GM23338 (cell line): ENCODE data around the gene BCAS3. TPM values are rescaled to one million over a fixed set of nuclear protein-coding genes. Genes with fewer than 3 reads are reported as not detected.

Experiments
- ATAC-seq: fragments of 200-7000 bp; cut with Tn5 transposase; 3 replicates; pipeline ENCODE4 v1.9.1; 2020
- DNase-seq: peaks from one replicate; pipeline ENCODE4 v3.0.0-alpha.2; 2015; ENCODE audit warnings: low spot score
- H2AFZ ChIP-seq: fragments of 200-600 bp; sonication (generic); 2 replicates; pipeline ENCODE4 v1.8.0; 2016; ENCODE audit warnings: antibody characterized with exemption, mild to moderate bottlenecking, moderate library complexity
- H3F3A ChIP-seq: fragments of 200-600 bp; sonication (generic); replicated peaks from 2 replicates; pipeline ENCODE4 v1.8.0; 2017; ENCODE audit warnings: antibody characterized with exemption, mixed run types, low read depth
- H3K27ac ChIP-seq: fragments of 200-600 bp; sonication (generic); 2 replicates; pipeline ENCODE4 v1.6.1; 2016; ENCODE audit warnings: low read depth
- H3K27me3 ChIP-seq: fragments of 200-600 bp; sonication (generic); 2 replicates; pipeline ENCODE4 v1.8.0; 2016; ENCODE audit warnings: mild to moderate bottlenecking, mixed run types, moderate library complexity; ENCODE audit not compliant: insufficient read depth
- H3K36me3 ChIP-seq: fragments of 200-600 bp; sonication (generic); 2 replicates; pipeline ENCODE4 v1.8.0; 2016; ENCODE audit warnings: mild to moderate bottlenecking; ENCODE audit not compliant: insufficient read depth
- H3K4me1 ChIP-seq: fragments of 200-600 bp; sonication (generic); 2 replicates; pipeline ENCODE4 v1.8.0; 2016; ENCODE audit warnings: mild to moderate bottlenecking, moderate library complexity; ENCODE audit not compliant: insufficient read depth
- H3K4me2 ChIP-seq: fragments of 200-600 bp; sonication (generic); 2 replicates; pipeline ENCODE4 v1.7.1; 2017; ENCODE audit warnings: mixed run types
- H3K4me3 ChIP-seq: fragments of 200-600 bp; sonication (generic); 2 replicates; pipeline ENCODE4 v1.6.1; 2016; ENCODE audit warnings: mixed run types
- H3K79me2 ChIP-seq: fragments of 200-600 bp; sonication (generic); replicated peaks from 2 replicates; pipeline ENCODE4 v1.8.0; 2017; ENCODE audit warnings: mild to moderate bottlenecking; ENCODE audit not compliant: insufficient read depth
- H3K9me2 ChIP-seq: fragments of 200-600 bp; sonication (generic); 2 replicates; pipeline ENCODE4 v1.8.0; 2017; ENCODE audit not compliant: insufficient read depth
- H4K20me1 ChIP-seq: fragments of 200-600 bp; sonication (generic); replicated peaks from 2 replicates; pipeline ENCODE4 v1.8.0; 2017; ENCODE audit warnings: mild to moderate bottlenecking; ENCODE audit not compliant: insufficient read depth
- H3K27ac Mint-ChIP-seq: 2 replicates; pipeline ENCODE4 v1.8.0; 2020; ENCODE audit warnings: inconsistent platforms, mild to moderate bottlenecking, moderate library complexity, mixed read lengths
- H3K27me3 Mint-ChIP-seq: 3 replicates; pipeline ENCODE4 v1.8.0; 2022; ENCODE audit warnings: low read depth, mild to moderate bottlenecking, moderate library complexity, mixed read lengths, inconsistent platforms; ENCODE audit not compliant: insufficient read depth, poor library complexity
- H3K36me3 Mint-ChIP-seq: 3 replicates; pipeline ENCODE4 v1.8.0; 2021; ENCODE audit warnings: low read depth, mild to moderate bottlenecking, inconsistent platforms, moderate library complexity, mixed read lengths
- H3K4me1 Mint-ChIP-seq: 3 replicates; pipeline ENCODE4 v1.8.0; 2020; ENCODE audit warnings: mild to moderate bottlenecking, inconsistent platforms, mixed read lengths
- H3K4me3 Mint-ChIP-seq: 3 replicates; pipeline ENCODE4 v1.8.0; 2021; ENCODE audit warnings: moderate library complexity, mild to moderate bottlenecking, inconsistent platforms, mixed read lengths
- H3K9me3 Mint-ChIP-seq: 3 replicates; pipeline ENCODE4 v1.8.0; 2020; ENCODE audit warnings: moderate library complexity, mild to moderate bottlenecking, inconsistent platforms, mixed read lengths
- CREB1 ChIP-seq: fragments of 250-450 bp; sonication (Bioruptor Pico); IDR thresholded peaks from 2 replicates; pipeline ENCODE4 v1.5.0; 2020; ENCODE audit warnings: low read depth, mild to moderate bottlenecking, moderate library complexity
- EZH2phosphoT487 ChIP-seq: fragments of 200-600 bp; sonication (generic); IDR thresholded peaks from one replicate; pipeline ENCODE4 v1.8.1; 2018; ENCODE audit warnings: antibody characterized with exemption; ENCODE audit not compliant: unreplicated experiment
- JUNB ChIP-seq: IDR thresholded peaks from one replicate; pipeline ENCODE4 v1.6.1; 2016; ENCODE audit warnings: antibody characterized with exemption; ENCODE audit not compliant: unreplicated experiment
- NANOG ChIP-seq: IDR thresholded peaks from 2 replicates; pipeline ENCODE4 v1.6.1; 2016; ENCODE audit warnings: antibody characterized with exemption, borderline replicate concordance
- POLR2AphosphoS5 ChIP-seq: IDR thresholded peaks from 2 replicates; pipeline ENCODE4 v1.6.1; 2016; ENCODE audit warnings: antibody characterized with exemption, low read depth
- STAT1 ChIP-seq: IDR thresholded peaks from one replicate; pipeline ENCODE4 v1.6.1; 2016; ENCODE audit warnings: antibody characterized with exemption; ENCODE audit not compliant: unreplicated experiment
- ZNF114 ChIP-seq: fragments of 250-450 bp; sonication (Bioruptor Pico); IDR thresholded peaks from 2 replicates; pipeline ENCODE4 v1.5.0; 2020; ENCODE audit warnings: mild to moderate bottlenecking, moderate library complexity
- polyA plus RNA-seq: library from polyadenylated mRNA; unstranded; fragments of >200 nt; fragmentation: Nextera tagmentation; extraction: Ambion mirVana; gene quantifications from 2 replicates; pipeline ENCODE4 v1.2.1, GENCODE V29; 2016
- total RNA-seq: library from RNA; depleted of rRNA; stranded (reverse); fragments of >200 nt; shearing (Covaris generic); gene quantifications from 2 replicates; pipeline ENCODE4 v1.2.3, GENCODE V29; 2014
- TF ChIP-seq, protein P1 (sequence below), 2 experiments: fragments of 200-600 bp in 1 of 2; sonication (generic) in 1 of 2; conservative IDR thresholded peaks; 2 replicates each; pipeline versions ENCODE4 v1.5.1 to v1.6.1; 2016 to 2017; ENCODE audit warnings: antibody characterized with exemption in 2 of 2, low read depth in 2 of 2, mild to moderate bottlenecking in 2 of 2, moderate library complexity in 1 of 2
- TF ChIP-seq, protein P2 (sequence below): IDR thresholded peaks from 2 replicates; pipeline ENCODE4 v1.6.1; 2016; ENCODE audit warnings: antibody characterized with exemption
- TF ChIP-seq, protein P3 (sequence below): fragments of 250-450 bp; sonication (Bioruptor Pico); IDR thresholded peaks from 2 replicates; pipeline ENCODE4 v1.5.0; 2020; ENCODE audit warnings: mild to moderate bottlenecking, moderate library complexity

Gene BCAS3
- total and polyA plus RNA-seq, 2 experiments from 2014 or later: 8.2 to 28.0 TPM

DNA sequence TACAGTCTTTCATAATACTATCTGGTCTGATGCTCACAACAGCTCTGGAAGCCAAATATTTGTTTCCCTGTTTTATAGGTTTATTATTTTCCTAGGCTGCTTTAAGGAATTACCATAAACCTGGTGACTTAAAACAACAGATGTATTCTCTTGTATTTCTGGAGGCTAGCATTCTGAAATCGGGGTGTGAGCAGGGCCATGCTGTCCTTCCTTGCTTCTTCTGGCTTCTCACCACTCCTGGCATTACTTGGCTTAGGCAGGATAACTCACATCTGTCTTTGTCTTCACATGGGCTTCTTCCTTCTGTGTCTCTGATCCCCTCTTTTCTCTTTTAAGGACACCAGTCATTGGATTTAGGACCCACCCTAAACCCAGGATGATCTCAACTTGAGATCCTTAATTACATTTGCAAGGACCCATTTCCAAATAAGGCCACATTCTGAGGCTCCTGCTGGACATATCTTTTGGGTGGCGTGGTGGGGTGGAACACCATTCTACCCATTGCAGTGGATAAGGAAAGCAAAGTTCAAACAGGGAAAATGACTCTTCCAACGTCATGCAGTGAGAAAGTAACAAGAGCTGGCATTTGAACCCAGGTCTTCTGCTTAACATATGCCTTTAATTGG lies 682.8 kb downstream of the BCAS3 start:
- Mint-ChIP-seq H3K4me3 (no peak overlapping the region), H3K27me3 (peaks cover under 1% of the 10 kb centered on the region), H3K27ac (no peak overlapping the region), H3K4me1 (peaks cover 7% of the 10 kb centered on the region; the same call in 2 of the 3 replicates), H3K9me3 (no peaks in the 10 kb centered on the region), H3K36me3 (no peaks in the 10 kb centered on the region)
- Histone ChIP-seq H3K4me1 (no peaks in the 10 kb centered on the region), H3K4me3 (no peak overlapping the region), H3K4me2 (no peak overlapping the region), H3K27ac (no peak overlapping the region), H3K79me2 (no peaks in the 10 kb centered on the region), H3K27me3 (no peaks in the 10 kb centered on the region), H2AFZ (no peak overlapping the region), H3K9me2 (no peaks in the 10 kb centered on the region), H4K20me1 (no peaks in the 10 kb centered on the region), H3F3A (no peaks in the 10 kb centered on the region), H3K36me3 (no peaks in the 10 kb centered on the region)
- TF ChIP-seq STAT1: no peak
- no peak for TF ChIP-seq CREB1
- TF ChIP-seq ZNF114 (CRISPR knock-in tag): no peak
- TF ChIP-seq, protein P1, sequence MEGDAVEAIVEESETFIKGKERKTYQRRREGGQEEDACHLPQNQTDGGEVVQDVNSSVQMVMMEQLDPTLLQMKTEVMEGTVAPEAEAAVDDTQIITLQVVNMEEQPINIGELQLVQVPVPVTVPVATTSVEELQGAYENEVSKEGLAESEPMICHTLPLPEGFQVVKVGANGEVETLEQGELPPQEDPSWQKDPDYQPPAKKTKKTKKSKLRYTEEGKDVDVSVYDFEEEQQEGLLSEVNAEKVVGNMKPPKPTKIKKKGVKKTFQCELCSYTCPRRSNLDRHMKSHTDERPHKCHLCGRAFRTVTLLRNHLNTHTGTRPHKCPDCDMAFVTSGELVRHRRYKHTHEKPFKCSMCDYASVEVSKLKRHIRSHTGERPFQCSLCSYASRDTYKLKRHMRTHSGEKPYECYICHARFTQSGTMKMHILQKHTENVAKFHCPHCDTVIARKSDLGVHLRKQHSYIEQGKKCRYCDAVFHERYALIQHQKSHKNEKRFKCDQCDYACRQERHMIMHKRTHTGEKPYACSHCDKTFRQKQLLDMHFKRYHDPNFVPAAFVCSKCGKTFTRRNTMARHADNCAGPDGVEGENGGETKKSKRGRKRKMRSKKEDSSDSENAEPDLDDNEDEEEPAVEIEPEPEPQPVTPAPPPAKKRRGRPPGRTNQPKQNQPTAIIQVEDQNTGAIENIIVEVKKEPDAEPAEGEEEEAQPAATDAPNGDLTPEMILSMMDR (conservative IDR thresholded peaks at IDR 0.05; ENCODE audit: low read depth in 2 of 2): no peak
- TF ChIP-seq JUNB: no peak
- TF ChIP-seq, protein P2, sequence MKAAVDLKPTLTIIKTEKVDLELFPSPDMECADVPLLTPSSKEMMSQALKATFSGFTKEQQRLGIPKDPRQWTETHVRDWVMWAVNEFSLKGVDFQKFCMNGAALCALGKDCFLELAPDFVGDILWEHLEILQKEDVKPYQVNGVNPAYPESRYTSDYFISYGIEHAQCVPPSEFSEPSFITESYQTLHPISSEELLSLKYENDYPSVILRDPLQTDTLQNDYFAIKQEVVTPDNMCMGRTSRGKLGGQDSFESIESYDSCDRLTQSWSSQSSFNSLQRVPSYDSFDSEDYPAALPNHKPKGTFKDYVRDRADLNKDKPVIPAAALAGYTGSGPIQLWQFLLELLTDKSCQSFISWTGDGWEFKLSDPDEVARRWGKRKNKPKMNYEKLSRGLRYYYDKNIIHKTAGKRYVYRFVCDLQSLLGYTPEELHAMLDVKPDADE: no peak
- no peak for TF ChIP-seq POLR2AphosphoS5
- DNase-seq (no peak), ATAC-seq (no peak)

DNA sequence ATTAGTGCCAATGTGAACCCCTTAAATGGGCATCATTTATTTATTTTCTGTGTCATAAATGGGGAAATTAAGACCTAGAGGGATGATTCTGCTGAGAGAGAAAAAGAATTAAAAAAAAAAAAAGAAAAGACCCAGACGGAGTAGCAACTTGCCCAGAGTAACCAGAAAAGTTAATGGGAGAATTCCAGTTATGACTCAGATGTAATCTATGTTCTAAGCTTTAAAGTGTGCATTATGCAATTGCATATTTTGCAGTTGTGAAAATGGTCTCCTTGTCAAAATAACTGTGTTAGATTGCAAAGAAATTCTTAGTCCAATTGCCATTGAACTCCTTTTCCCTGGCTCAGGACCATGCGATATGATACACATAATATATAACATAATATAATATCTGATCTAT lies 683.4 kb downstream of the BCAS3 start:
- Mint-ChIP-seq H3K36me3 (no peaks in the 10 kb centered on the region), H3K27me3 (no peaks in the 10 kb centered on the region), H3K4me3 (no peak overlapping the region), H3K27ac (no peak overlapping the region), H3K4me1 (peaks cover 7% of the 10 kb centered on the region; the same call in 2 of the 3 replicates), H3K9me3 (no peaks in the 10 kb centered on the region)
- H3K27me3 ChIP-seq: no peaks in the 10 kb centered on the region
- no peak for ATAC-seq
- H3K4me3 ChIP-seq: no peak overlapping the region
- H3K36me3 ChIP-seq: no peaks in the 10 kb centered on the region
- no peak for DNase-seq
- H4K20me1 ChIP-seq: no peaks in the 10 kb centered on the region
- no peak overlapping the region for H3K27ac ChIP-seq
- H3K9me2 ChIP-seq: no peaks in the 10 kb centered on the region
- no peak overlapping the region for H3K4me2 ChIP-seq
- H3K4me1 ChIP-seq: no peaks in the 10 kb centered on the region
- no peaks in the 10 kb centered on the region for H3K79me2 ChIP-seq
- H2AFZ ChIP-seq: no peak overlapping the region
- no peaks in the 10 kb centered on the region for H3F3A ChIP-seq
- no peak for TF ChIP-seq NANOG
- TF ChIP-seq, protein P3, sequence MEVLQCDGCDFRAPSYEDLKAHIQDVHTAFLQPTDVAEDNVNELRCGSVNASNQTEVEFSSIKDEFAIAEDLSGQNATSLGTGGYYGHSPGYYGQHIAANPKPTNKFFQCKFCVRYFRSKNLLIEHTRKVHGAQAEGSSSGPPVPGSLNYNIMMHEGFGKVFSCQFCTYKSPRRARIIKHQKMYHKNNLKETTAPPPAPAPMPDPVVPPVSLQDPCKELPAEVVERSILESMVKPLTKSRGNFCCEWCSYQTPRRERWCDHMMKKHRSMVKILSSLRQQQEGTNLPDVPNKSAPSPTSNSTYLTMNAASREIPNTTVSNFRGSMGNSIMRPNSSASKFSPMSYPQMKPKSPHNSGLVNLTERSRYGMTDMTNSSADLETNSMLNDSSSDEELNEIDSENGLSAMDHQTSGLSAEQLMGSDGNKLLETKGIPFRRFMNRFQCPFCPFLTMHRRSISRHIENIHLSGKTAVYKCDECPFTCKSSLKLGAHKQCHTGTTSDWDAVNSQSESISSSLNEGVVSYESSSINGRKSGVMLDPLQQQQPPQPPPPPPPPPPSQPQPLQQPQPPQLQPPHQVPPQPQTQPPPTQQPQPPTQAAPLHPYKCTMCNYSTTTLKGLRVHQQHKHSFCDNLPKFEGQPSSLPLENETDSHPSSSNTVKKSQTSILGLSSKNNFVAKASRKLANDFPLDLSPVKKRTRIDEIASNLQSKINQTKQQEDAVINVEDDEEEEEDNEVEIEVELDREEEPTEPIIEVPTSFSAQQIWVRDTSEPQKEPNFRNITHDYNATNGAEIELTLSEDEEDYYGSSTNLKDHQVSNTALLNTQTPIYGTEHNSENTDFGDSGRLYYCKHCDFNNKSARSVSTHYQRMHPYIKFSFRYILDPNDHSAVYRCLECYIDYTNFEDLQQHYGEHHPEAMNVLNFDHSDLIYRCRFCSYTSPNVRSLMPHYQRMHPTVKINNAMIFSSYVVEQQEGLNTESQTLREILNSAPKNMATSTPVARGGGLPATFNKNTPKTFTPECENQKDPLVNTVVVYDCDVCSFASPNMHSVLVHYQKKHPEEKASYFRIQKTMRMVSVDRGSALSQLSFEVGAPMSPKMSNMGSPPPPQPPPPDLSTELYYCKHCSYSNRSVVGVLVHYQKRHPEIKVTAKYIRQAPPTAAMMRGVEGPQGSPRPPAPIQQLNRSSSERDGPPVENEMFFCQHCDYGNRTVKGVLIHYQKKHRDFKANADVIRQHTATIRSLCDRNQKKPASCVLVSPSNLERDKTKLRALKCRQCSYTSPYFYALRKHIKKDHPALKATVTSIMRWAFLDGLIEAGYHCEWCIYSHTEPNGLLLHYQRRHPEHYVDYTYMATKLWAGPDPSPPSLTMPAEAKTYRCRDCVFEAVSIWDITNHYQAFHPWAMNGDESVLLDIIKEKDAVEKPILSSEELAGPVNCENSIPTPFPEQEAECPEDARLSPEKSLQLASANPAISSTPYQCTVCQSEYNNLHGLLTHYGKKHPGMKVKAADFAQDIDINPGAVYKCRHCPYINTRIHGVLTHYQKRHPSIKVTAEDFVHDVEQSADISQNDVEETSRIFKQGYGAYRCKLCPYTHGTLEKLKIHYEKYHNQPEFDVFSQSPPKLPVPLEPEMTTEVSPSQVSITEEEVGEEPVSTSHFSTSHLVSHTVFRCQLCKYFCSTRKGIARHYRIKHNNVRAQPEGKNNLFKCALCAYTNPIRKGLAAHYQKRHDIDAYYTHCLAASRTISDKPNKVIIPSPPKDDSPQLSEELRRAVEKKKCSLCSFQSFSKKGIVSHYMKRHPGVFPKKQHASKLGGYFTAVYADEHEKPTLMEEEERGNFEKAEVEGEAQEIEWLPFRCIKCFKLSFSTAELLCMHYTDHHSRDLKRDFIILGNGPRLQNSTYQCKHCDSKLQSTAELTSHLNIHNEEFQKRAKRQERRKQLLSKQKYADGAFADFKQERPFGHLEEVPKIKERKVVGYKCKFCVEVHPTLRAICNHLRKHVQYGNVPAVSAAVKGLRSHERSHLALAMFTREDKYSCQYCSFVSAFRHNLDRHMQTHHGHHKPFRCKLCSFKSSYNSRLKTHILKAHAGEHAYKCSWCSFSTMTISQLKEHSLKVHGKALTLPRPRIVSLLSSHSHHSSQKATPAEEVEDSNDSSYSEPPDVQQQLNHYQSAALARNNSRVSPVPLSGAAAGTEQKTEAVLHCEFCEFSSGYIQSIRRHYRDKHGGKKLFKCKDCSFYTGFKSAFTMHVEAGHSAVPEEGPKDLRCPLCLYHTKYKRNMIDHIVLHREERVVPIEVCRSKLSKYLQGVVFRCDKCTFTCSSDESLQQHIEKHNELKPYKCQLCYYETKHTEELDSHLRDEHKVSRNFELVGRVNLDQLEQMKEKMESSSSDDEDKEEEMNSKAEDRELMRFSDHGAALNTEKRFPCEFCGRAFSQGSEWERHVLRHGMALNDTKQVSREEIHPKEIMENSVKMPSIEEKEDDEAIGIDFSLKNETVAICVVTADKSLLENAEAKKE: no peak
- no peak for TF ChIP-seq STAT1
- no peak for TF ChIP-seq ZNF114 (CRISPR knock-in tag)
- TF ChIP-seq, protein P1 (conservative IDR thresholded peaks at IDR 0.05; ENCODE audit: low read depth in 2 of 2): no peak
- TF ChIP-seq EZH2phosphoT487: no peak
- no peak for TF ChIP-seq JUNB
